Measurements from ENCODE around the gene KLF16.

DNA sequence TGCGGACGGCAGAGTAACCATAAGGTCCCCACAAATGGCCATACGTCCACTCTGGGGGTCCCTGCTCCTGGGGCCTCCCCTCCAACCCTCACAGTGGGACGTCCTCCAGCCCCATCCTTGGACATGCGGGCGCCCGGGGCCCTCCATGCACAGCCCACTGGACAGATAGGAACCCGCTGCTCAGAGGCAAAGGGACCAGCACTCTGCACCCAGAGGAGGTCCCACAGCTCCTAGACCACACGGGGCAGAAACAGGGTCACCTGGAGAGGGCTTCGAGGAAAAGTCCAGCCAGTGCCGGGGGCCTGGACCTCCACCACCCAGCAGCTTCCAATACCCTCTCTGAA, 26.2 kb downstream of the KLF16 start:
- TF ChIP-seq, protein P1, sequence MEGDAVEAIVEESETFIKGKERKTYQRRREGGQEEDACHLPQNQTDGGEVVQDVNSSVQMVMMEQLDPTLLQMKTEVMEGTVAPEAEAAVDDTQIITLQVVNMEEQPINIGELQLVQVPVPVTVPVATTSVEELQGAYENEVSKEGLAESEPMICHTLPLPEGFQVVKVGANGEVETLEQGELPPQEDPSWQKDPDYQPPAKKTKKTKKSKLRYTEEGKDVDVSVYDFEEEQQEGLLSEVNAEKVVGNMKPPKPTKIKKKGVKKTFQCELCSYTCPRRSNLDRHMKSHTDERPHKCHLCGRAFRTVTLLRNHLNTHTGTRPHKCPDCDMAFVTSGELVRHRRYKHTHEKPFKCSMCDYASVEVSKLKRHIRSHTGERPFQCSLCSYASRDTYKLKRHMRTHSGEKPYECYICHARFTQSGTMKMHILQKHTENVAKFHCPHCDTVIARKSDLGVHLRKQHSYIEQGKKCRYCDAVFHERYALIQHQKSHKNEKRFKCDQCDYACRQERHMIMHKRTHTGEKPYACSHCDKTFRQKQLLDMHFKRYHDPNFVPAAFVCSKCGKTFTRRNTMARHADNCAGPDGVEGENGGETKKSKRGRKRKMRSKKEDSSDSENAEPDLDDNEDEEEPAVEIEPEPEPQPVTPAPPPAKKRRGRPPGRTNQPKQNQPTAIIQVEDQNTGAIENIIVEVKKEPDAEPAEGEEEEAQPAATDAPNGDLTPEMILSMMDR (IDR thresholded peaks at IDR 0.05; ENCODE audit: poor library complexity) = no peak
- TF ChIP-seq EZH2 (IDR thresholded peaks at IDR 0.05; ENCODE audit: borderline replicate concordance) = no peak

Measured in hepatocyte (in vitro differentiated cells).